GM18870 (cell line): Measurements from ENCODE around the gene MRPL24.
"Not testable (repeated sequence)": the region's sequence is repeated elsewhere in the genome, so short reads cannot be mapped to it uniquely, and the experiment has no call there.

ENCODE experiments used
- ATAC-seq: cut with Tn5 transposase; IDR thresholded peaks from one replicate; pipeline ENCODE4 v1.9.1; 2021; ENCODE audit warnings: moderate library complexity; ENCODE audit not compliant: unreplicated experiment

The MRPL24 gene

GRCh38 chr1:156740741-156741480 is at the start of gene MRPL24:
Gene MRPL24, minus strand, starts transcription at chr1:156741088. Its CDS starts 2,384 bp downstream, at chr1:156738704.
- peak; percentile 86 for ATAC-seq

- no peak for ATAC-seq
Measured at GRCh38 chr1:156789621-156790318, 48.9 kb upstream of the MRPL24 start.

GRCh38 chr1:156788136-156788535 is 47.2 kb upstream of the MRPL24 start:
- no peak for ATAC-seq

- ATAC-seq: no peak
Measured at GRCh38 chr1:156786640-156787039, 45.8 kb upstream of the MRPL24 start.

- ATAC-seq: no peak
Measured at GRCh38 chr1:156785458-156785857, 44.6 kb upstream of the MRPL24 start.

GRCh38 chr1:156781585-156782186 is 40.8 kb upstream of the MRPL24 start:
- no peak for ATAC-seq

- no peak for ATAC-seq
Measured at GRCh38 chr1:156777573-156777972, 36.7 kb upstream of the MRPL24 start.

- ATAC-seq: no peak
Measured at GRCh38 chr1:156776942-156777341, 36.1 kb upstream of the MRPL24 start.

GRCh38 chr1:156775799-156776198 is 34.9 kb upstream of the MRPL24 start:
- ATAC-seq: no peak

- no peak for ATAC-seq
Measured at GRCh38 chr1:156773607-156774006, 32.7 kb upstream of the MRPL24 start.

GRCh38 chr1:156772728-156773497 is 32.0 kb upstream of the MRPL24 start:
- ATAC-seq: no peak

GRCh38 chr1:156772222-156772621 is 31.3 kb upstream of the MRPL24 start:
- no peak for ATAC-seq

- no peak for ATAC-seq
Measured at GRCh38 chr1:156768610-156769295, 27.9 kb upstream of the MRPL24 start.

- ATAC-seq: no peak
Measured at GRCh38 chr1:156767879-156768604, 27.2 kb upstream of the MRPL24 start.

- ATAC-seq: peak; percentile 90
Measured at GRCh38 chr1:156767101-156767878, 26.4 kb upstream of the MRPL24 start, which contains the start of gene PRCC. Gene PRCC, plus strand, starts transcription at chr1:156767535. Its CDS starts 237 bp downstream, at chr1:156767772.

GRCh38 chr1:156766298-156767100 is 25.6 kb upstream of the MRPL24 start:
- peak; percentile 18 for ATAC-seq

- no peak for ATAC-seq
Measured at GRCh38 chr1:156765666-156766065, 24.8 kb upstream of the MRPL24 start.

GRCh38 chr1:156765136-156765535 is 24.2 kb upstream of the MRPL24 start:
- not testable (repeated sequence) for ATAC-seq
